Ishikawa (cell line): ENCODE results near the gene ZCCHC8.
A peak's percentile ranks its signal among the peaks of the same experiment; 100 is the strongest.

ENCODE experiments used
- CEBPB ChIP-seq: IDR thresholded peaks from 2 replicates; pipeline ENCODE4 v1.6.1; 2012
- CREB1 ChIP-seq: IDR thresholded peaks from 2 replicates; pipeline ENCODE4 v1.6.1; 2012; ENCODE audit warnings: low read depth
- EGR1 ChIP-seq: IDR thresholded peaks from 2 replicates; pipeline ENCODE4 v1.6.1; 2012
- EP300 ChIP-seq: IDR thresholded peaks from 2 replicates; pipeline ENCODE4 v1.6.1; 2012; ENCODE audit warnings: borderline replicate concordance
- FOXM1 ChIP-seq: IDR thresholded peaks from 2 replicates; pipeline ENCODE4 v1.6.1; 2012; ENCODE audit warnings: low read depth, borderline replicate concordance
- MAX ChIP-seq: IDR thresholded peaks from 2 replicates; pipeline ENCODE4 v1.6.1; 2012
- NFIC ChIP-seq: IDR thresholded peaks from 2 replicates; pipeline ENCODE4 v1.6.1; 2012
- RAD21 ChIP-seq: IDR thresholded peaks from 2 replicates; pipeline ENCODE4 v1.6.1; 2012; ENCODE audit warnings: low read depth
- TAF1 ChIP-seq: IDR thresholded peaks from 2 replicates; pipeline ENCODE4 v1.6.1; 2012; ENCODE audit warnings: low read depth, mild to moderate bottlenecking
- TCF12 ChIP-seq: IDR thresholded peaks from 2 replicates; pipeline ENCODE4 v1.6.1; 2012; ENCODE audit warnings: low read depth
- TEAD4 ChIP-seq: IDR thresholded peaks from 2 replicates; pipeline ENCODE4 v1.6.1; 2012
- USF1 ChIP-seq: IDR thresholded peaks from 2 replicates; pipeline ENCODE4 v1.6.1; 2012
- YY1 ChIP-seq: IDR thresholded peaks from 2 replicates; pipeline ENCODE4 v1.6.1; 2012; ENCODE audit warnings: low read depth
- ZBTB7A ChIP-seq: IDR thresholded peaks from 2 replicates; pipeline ENCODE4 v1.6.1; 2012; ENCODE audit warnings: low read depth
- TF ChIP-seq, protein P1 (sequence below): IDR thresholded peaks from 2 replicates; pipeline ENCODE4 v1.6.1; 2012; ENCODE audit warnings: low read depth, mild to moderate bottlenecking

Gene ZCCHC8

GRCh38 chr12:122467983-122468382 lies 32.7 kb downstream of the ZCCHC8 start:
- TF ChIP-seq TEAD4 (no peak), EP300 (no peak), USF1 (no peak), NFIC (no peak), YY1 (no peak), CREB1 (no peak), RAD21 (no peak), EGR1 (no peak), TCF12 (no peak), CEBPB (no peak), FOXM1 (no peak), MAX (no peak), TAF1 (no peak), ZBTB7A (no peak)
- TF ChIP-seq, protein P1, sequence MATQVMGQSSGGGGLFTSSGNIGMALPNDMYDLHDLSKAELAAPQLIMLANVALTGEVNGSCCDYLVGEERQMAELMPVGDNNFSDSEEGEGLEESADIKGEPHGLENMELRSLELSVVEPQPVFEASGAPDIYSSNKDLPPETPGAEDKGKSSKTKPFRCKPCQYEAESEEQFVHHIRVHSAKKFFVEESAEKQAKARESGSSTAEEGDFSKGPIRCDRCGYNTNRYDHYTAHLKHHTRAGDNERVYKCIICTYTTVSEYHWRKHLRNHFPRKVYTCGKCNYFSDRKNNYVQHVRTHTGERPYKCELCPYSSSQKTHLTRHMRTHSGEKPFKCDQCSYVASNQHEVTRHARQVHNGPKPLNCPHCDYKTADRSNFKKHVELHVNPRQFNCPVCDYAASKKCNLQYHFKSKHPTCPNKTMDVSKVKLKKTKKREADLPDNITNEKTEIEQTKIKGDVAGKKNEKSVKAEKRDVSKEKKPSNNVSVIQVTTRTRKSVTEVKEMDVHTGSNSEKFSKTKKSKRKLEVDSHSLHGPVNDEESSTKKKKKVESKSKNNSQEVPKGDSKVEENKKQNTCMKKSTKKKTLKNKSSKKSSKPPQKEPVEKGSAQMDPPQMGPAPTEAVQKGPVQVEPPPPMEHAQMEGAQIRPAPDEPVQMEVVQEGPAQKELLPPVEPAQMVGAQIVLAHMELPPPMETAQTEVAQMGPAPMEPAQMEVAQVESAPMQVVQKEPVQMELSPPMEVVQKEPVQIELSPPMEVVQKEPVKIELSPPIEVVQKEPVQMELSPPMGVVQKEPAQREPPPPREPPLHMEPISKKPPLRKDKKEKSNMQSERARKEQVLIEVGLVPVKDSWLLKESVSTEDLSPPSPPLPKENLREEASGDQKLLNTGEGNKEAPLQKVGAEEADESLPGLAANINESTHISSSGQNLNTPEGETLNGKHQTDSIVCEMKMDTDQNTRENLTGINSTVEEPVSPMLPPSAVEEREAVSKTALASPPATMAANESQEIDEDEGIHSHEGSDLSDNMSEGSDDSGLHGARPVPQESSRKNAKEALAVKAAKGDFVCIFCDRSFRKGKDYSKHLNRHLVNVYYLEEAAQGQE = no peak

DNA sequence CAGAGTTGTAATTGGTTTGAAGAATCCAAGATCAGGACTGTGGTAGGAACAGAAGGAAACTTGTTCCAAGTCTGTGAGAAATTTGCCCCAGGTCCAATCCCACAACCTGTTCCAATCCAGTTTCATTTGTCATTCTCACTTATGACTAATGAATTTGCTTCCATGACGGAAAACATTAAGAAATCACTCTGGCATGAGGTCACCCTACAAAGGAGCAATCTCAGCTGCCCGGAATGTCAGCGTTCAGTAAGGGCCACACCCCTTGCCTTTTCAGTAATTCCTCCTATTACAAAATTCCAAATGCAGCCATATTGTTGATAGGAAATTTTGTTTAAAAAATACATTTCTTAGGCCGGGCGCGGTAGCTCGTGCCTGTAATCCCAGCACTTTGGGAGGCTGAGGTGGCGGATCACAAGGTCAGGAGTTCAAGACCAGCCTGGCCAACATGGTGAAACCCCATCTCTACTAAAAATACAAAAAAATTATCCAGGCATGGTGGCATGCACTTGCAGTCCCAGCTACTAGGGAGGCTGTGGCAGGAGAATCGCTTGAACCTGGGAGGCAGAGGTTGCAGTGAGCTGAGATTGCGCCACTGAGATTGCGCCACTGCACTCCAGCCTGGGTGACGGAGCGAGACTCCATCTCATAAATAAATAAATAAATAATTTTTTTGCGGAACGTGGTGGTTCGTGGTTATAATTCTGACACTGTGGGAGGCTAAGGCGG lies 36.3 kb downstream of the ZCCHC8 start:
- peak; percentile 86 for TF ChIP-seq CREB1
- peak; percentile 39; the same call in 1 of the 2 replicates for TF ChIP-seq NFIC
- peak; percentile 91 for TF ChIP-seq TEAD4
- TF ChIP-seq EP300 = peak; percentile 64; the same call in 1 of the 2 replicates
- TF ChIP-seq MAX = 0 out of 2 replicates have a peak, but pooled peaks have one; percentile 11
- TF ChIP-seq CEBPB = peak; percentile 66
- TF ChIP-seq TCF12 = peak; percentile 68

GRCh38 chr12:122460641-122461040 lies 40.1 kb downstream of the ZCCHC8 start:
- TF ChIP-seq CREB1 (no peak), FOXM1 (no peak), YY1 (no peak), EP300 (no peak), CEBPB (no peak), TEAD4 (no peak), TAF1 (no peak), MAX (no peak)

DNA sequence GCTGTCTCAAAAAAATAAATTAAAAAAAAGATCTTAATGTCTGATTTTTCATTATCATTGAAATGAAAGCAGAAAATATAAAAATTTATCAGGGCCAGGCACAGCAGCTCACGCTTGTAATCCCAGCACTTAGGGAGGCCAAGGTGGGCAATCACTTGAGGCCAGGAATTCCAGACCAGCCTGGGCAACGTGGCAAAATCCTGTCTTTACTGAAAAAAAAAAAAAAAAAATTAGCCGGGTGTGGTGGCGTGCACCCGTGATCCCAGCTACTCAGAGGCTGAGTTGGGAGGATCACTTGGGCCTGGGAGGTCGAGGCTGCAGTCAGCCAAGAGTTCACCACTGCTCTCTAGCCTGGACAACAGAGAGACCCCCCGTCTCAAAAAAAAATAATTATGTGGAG lies 40.7 kb downstream of the ZCCHC8 start:
- TF ChIP-seq RAD21 (no peak), ZBTB7A (no peak), TCF12 (no peak), YY1 (no peak), FOXM1 (no peak), USF1 (no peak), CREB1 (no peak), MAX (no peak), EGR1 (no peak), CEBPB (no peak), EP300 (no peak)
- TF ChIP-seq, protein P1 = no peak

GRCh38 chr12:122459211-122459610 lies 41.5 kb downstream of the ZCCHC8 start:
- peak; percentile 95 for TF ChIP-seq CEBPB
- no peak for TF ChIP-seq EGR1
